ENCODE measurements around the gene GM2A.

GM2A gene

DNA sequence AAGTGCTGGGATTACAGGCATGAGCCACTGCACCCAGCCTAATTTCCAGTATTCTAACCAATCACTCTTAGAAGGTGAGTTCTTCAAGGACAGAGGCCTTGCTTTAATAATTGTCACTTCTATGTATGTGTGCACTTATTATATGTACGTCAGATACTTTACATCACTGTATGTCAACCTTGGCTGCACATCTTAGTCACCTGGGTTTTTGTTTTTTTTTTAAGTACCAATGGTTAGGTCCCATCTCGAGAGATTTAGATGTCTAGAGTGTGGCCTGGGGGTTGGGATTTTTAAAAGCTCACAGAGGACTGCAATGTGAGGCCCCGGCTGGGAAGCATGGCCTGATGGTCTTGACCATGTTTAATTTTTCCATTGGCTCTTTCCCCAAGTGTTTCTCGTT lies 9.9 kb upstream of the GM2A start:
- TF ChIP-seq, protein P1, sequence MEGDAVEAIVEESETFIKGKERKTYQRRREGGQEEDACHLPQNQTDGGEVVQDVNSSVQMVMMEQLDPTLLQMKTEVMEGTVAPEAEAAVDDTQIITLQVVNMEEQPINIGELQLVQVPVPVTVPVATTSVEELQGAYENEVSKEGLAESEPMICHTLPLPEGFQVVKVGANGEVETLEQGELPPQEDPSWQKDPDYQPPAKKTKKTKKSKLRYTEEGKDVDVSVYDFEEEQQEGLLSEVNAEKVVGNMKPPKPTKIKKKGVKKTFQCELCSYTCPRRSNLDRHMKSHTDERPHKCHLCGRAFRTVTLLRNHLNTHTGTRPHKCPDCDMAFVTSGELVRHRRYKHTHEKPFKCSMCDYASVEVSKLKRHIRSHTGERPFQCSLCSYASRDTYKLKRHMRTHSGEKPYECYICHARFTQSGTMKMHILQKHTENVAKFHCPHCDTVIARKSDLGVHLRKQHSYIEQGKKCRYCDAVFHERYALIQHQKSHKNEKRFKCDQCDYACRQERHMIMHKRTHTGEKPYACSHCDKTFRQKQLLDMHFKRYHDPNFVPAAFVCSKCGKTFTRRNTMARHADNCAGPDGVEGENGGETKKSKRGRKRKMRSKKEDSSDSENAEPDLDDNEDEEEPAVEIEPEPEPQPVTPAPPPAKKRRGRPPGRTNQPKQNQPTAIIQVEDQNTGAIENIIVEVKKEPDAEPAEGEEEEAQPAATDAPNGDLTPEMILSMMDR (IDR thresholded peaks at IDR 0.05; ENCODE audit: low read depth, low read length, poor library complexity, severe bottlenecking): no peak
- no peak for TF ChIP-seq EZH2phosphoT487 (IDR thresholded peaks at IDR 0.05; ENCODE audit: borderline replicate concordance, low read length)

DNA sequence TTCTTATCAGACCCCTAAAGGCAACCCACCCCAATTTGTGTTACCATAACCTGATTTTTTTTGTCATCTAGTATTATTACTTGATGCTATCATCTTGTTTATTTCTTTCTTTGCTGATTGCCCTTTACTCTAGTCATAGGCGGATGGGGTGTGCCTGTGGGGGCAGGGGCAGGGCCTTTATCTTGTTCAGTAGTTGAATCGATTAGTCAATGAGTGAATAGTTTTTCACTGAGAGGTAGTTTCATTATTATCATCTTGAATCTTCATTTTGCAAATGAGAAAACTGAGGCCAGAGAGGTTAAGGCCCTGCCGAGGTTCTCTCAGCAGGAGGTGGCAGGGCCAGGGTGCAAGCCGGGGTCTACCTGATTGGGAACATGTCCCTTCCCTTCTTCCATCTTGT lies 9.4 kb upstream of the GM2A start:
- H3K9me3 ChIP-seq (ENCODE audit: control insufficient read depth, insufficient read depth, low read length): no peaks in the 10 kb centered on the region
- H3K4me3 ChIP-seq (ENCODE audit: low read length): no peak overlapping the region
- H3K27ac ChIP-seq (ENCODE audit: low read depth, low read length): no peak overlapping the region
- H3K4me1 ChIP-seq (ENCODE audit: control insufficient read depth, low read length): peaks cover 39% of the 10 kb centered on the region
- H3K4me2 ChIP-seq (ENCODE audit: low read length): no peak overlapping the region
- H3F3A ChIP-seq (ENCODE audit: control insufficient read depth, insufficient read depth): peaks cover 3% of the 10 kb centered on the region; the same call in 1 of the 2 replicates
- no peaks in the 10 kb centered on the region for H4K20me1 ChIP-seq (ENCODE audit: control insufficient read depth, insufficient read depth, low read depth, low read length)
- no peaks in the 10 kb centered on the region for H3K9me2 ChIP-seq (replicated peaks; ENCODE audit: control insufficient read depth, low read length)
- no peaks in the 10 kb centered on the region for H3K79me2 ChIP-seq (ENCODE audit: control insufficient read depth, low read length)
- no peaks in the 10 kb centered on the region for H3K36me3 ChIP-seq (ENCODE audit: control insufficient read depth, low read length)
- no peaks in the 10 kb centered on the region for H3K27me3 ChIP-seq (ENCODE audit: control insufficient read depth, low read length)
- TF ChIP-seq, protein P1 (IDR thresholded peaks at IDR 0.05; ENCODE audit: low read depth, low read length, poor library complexity, severe bottlenecking): no peak
- no peak for TF ChIP-seq EZH2phosphoT487 (IDR thresholded peaks at IDR 0.05; ENCODE audit: borderline replicate concordance, low read length)

More for the DNA sequence above, 9.9 kb upstream of the GM2A start:
- Histone ChIP-seq H3K4me3 (ENCODE audit: low read length) (no peak overlapping the region), H3K9me3 (ENCODE audit: control insufficient read depth, insufficient read depth, low read length) (no peaks in the 10 kb centered on the region), H3K27ac (ENCODE audit: low read depth, low read length) (no peak overlapping the region), H3K4me2 (ENCODE audit: low read length) (no peak overlapping the region), H3K9me2 (replicated peaks; ENCODE audit: control insufficient read depth, low read length) (no peaks in the 10 kb centered on the region), H4K20me1 (ENCODE audit: control insufficient read depth, insufficient read depth, low read depth, low read length) (no peaks in the 10 kb centered on the region), H3K79me2 (ENCODE audit: control insufficient read depth, low read length) (no peaks in the 10 kb centered on the region), H3K27me3 (ENCODE audit: control insufficient read depth, low read length) (no peaks in the 10 kb centered on the region), H3K4me1 (ENCODE audit: control insufficient read depth, low read length) (peaks cover 44% of the 10 kb centered on the region), H3F3A (ENCODE audit: control insufficient read depth, insufficient read depth) (peaks cover 3% of the 10 kb centered on the region; the same call in 1 of the 2 replicates), H3K36me3 (ENCODE audit: control insufficient read depth, low read length) (no peaks in the 10 kb centered on the region)

DNA sequence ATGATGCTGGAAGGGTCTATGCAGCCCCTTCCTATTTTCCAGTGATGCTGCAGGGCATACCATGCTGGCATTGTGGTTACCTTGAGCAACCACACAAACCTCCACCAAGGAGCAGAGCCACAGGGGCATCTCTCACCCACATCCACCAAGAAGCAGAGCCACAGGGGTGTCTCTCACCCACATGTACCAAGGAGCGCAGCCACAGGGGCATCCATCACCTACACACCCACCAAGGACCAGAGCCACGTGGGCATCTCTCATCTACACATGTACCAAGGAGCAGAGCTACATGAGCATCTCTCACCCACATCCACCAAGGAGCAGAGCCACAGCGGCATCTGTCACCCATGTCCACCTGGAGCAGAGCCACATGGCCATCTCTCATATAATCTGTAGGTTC lies 8.8 kb upstream of the GM2A start:
- no peak for TF ChIP-seq EZH2phosphoT487 (IDR thresholded peaks at IDR 0.05; ENCODE audit: borderline replicate concordance, low read length)
- TF ChIP-seq, protein P1 (IDR thresholded peaks at IDR 0.05; ENCODE audit: low read depth, low read length, poor library complexity, severe bottlenecking): no peak
- Histone ChIP-seq H3K27ac (ENCODE audit: low read depth, low read length) (no peak overlapping the region), H3K4me3 (ENCODE audit: low read length) (no peak overlapping the region), H3F3A (ENCODE audit: control insufficient read depth, insufficient read depth) (peaks cover 3% of the 10 kb centered on the region; the same call in 1 of the 2 replicates), H3K27me3 (ENCODE audit: control insufficient read depth, low read length) (no peaks in the 10 kb centered on the region), H3K9me3 (ENCODE audit: control insufficient read depth, insufficient read depth, low read length) (no peaks in the 10 kb centered on the region), H3K4me2 (ENCODE audit: low read length) (no peak overlapping the region), H3K36me3 (ENCODE audit: control insufficient read depth, low read length) (no peaks in the 10 kb centered on the region), H4K20me1 (ENCODE audit: control insufficient read depth, insufficient read depth, low read depth, low read length) (no peaks in the 10 kb centered on the region), H3K4me1 (ENCODE audit: control insufficient read depth, low read length) (peaks cover 33% of the 10 kb centered on the region), H3K9me2 (replicated peaks; ENCODE audit: control insufficient read depth, low read length) (no peaks in the 10 kb centered on the region), H3K79me2 (ENCODE audit: control insufficient read depth, low read length) (no peaks in the 10 kb centered on the region)

Data from DOHH2 (cell line).